ENCODE data around the gene TOMM70.
"Not testable (repeated sequence)": the region's sequence is repeated elsewhere in the genome, so short reads cannot be mapped to it uniquely, and the experiment has no call there.

The TOMM70 gene

GRCh38 chr3:100364421-100364820, 36.5 kb downstream of the TOMM70 start:
- no peak for DNase-seq

- no peak for DNase-seq
These were observed 39.0 kb downstream of the TOMM70 start for GRCh38 chr3:100361897-100362296.

GRCh38 chr3:100360757-100361496, 40.0 kb downstream of the TOMM70 start:
- no peak for DNase-seq

GRCh38 chr3:100359035-100359434, 41.9 kb downstream of the TOMM70 start:
- DNase-seq: no peak

- DNase-seq: no peak
These were observed 42.5 kb downstream of the TOMM70 start for GRCh38 chr3:100358413-100358812.

GRCh38 chr3:100354850-100355249, 46.0 kb downstream of the TOMM70 start:
- no peak for DNase-seq

GRCh38 chr3:100352296-100353231, 48.3 kb downstream of the TOMM70 start:
- DNase-seq: no peak

GRCh38 chr3:100351770-100352169, 49.1 kb downstream of the TOMM70 start:
- not testable (repeated sequence) for DNase-seq

GRCh38 chr3:100348727-100349126, 52.2 kb downstream of the TOMM70 start:
- no peak for DNase-seq

- no peak for DNase-seq
These were observed 60.4 kb downstream of the TOMM70 start for GRCh38 chr3:100340527-100340926.

- no peak for DNase-seq
These were observed 61.1 kb downstream of the TOMM70 start for GRCh38 chr3:100339786-100340185.

GRCh38 chr3:100338911-100339310, 62.0 kb downstream of the TOMM70 start:
- DNase-seq: no peak

- DNase-seq: not testable (repeated sequence)
These were observed 64.7 kb downstream of the TOMM70 start for GRCh38 chr3:100336229-100336628.

- DNase-seq: peak in 3 of 51 donors; percentile 1 to 4 (median 4)
These were observed 65.5 kb downstream of the TOMM70 start for GRCh38 chr3:100335434-100335833.

GRCh38 chr3:100334488-100335351, 66.2 kb downstream of the TOMM70 start, which contains the start of gene NIT2:
Gene NIT2 (plus strand): TSS chr3:100334757. CDS start chr3:100334792, 35 bp downstream.
- DNase-seq: peak in 49 of 51 donors; percentile 19 to 82 (median 56)

- peak in 2 of 51 donors; percentile 35 to 41 for DNase-seq
These were observed 66.9 kb downstream of the TOMM70 start for GRCh38 chr3:100333970-100334487.

- no peak for DNase-seq
These were observed 67.8 kb downstream of the TOMM70 start for GRCh38 chr3:100333051-100333450.

GRCh38 chr3:100331660-100332059, 69.2 kb downstream of the TOMM70 start:
- no peak for DNase-seq

- no peak for DNase-seq
These were observed 70.2 kb downstream of the TOMM70 start for GRCh38 chr3:100330651-100331050.

- no peak for DNase-seq
These were observed 70.9 kb downstream of the TOMM70 start for GRCh38 chr3:100329800-100330489.

Measured in hypothalamus (tissue), 51 donors.